ENCODE data around the gene ASB18.

- TF ChIP-seq CTCF (IDR thresholded peaks at IDR 0.05) (no peak), POLR2A (IDR thresholded peaks at IDR 0.05) (no peak)
Measured at GRCh38 chr2:236289766-236290462, 25.7 kb upstream of the ASB18 start.
